Neuronal stem cell (in vitro differentiated cells): ENCODE data around the gene CD300H.

Source experiments
- DNase-seq: peaks from one replicate; pipeline ENCODE4 v3.0.0-alpha.2; 2013; ENCODE audit warnings: low spot score
- H2AFZ ChIP-seq: one replicate; pipeline ENCODE4 v1.6.1; 2013; ENCODE audit warnings: mild to moderate bottlenecking, low read length, inconsistent platforms
- H2AK5ac ChIP-seq: 2 replicates; pipeline ENCODE4 v1.6.1; 2013; ENCODE audit warnings: low read depth, mild to moderate bottlenecking, inconsistent platforms, low read length, moderate library complexity, mixed read lengths
- H2BK120ac ChIP-seq: 2 replicates; pipeline ENCODE4 v1.6.1; 2013; ENCODE audit warnings: low read depth, mild to moderate bottlenecking, inconsistent platforms, low read length, moderate library complexity, mixed read lengths
- H2BK12ac ChIP-seq: one replicate; pipeline ENCODE4 v1.6.1; 2013; ENCODE audit warnings: low read length, inconsistent platforms
- H2BK15ac ChIP-seq: 2 replicates; pipeline ENCODE4 v1.6.1; 2013; ENCODE audit warnings: mild to moderate bottlenecking, low read length, inconsistent platforms, mixed read lengths
- H2BK5ac ChIP-seq: one replicate; pipeline ENCODE4 v1.6.1; 2013; ENCODE audit warnings: inconsistent platforms, mild to moderate bottlenecking, low read length, moderate library complexity
- H3K14ac ChIP-seq: one replicate; pipeline ENCODE4 v1.6.1; 2013; ENCODE audit warnings: low read length, inconsistent platforms
- H3K18ac ChIP-seq: 2 replicates; pipeline ENCODE4 v1.6.1; 2013; ENCODE audit warnings: low read length, inconsistent platforms
- H3K23ac ChIP-seq: 2 replicates; pipeline ENCODE4 v1.6.1; 2013; ENCODE audit warnings: low read depth, mild to moderate bottlenecking, mixed read lengths, low read length, inconsistent platforms; ENCODE audit not compliant: poor library complexity
- H3K27ac ChIP-seq: replicated peaks from 3 replicates; pipeline ENCODE4 v1.5.1; 2013; ENCODE audit warnings: low read length, inconsistent platforms
- H3K27me3 ChIP-seq, 3 experiments: 2 replicates each; pipeline ENCODE4 v1.6.1; 2013; ENCODE audit warnings: low read length in 3 of 3, mild to moderate bottlenecking in 2 of 3, inconsistent platforms in 1 of 3, low read depth in 1 of 3, mixed read lengths in 1 of 3, moderate library complexity in 1 of 3; ENCODE audit not compliant: control insufficient read depth in 3 of 3, insufficient read depth in 3 of 3
- H3K36me3 ChIP-seq, 2 donors: replicated peaks in 1 of 2; 2 replicates each; pipeline ENCODE4 v1.6.1; 2013; ENCODE audit warnings: low read length in 2 of 2; ENCODE audit not compliant: control insufficient read depth in 2 of 2, insufficient read depth in 2 of 2
- H3K4ac ChIP-seq: 2 replicates; pipeline ENCODE4 v1.6.1; 2013; ENCODE audit warnings: inconsistent platforms, mild to moderate bottlenecking, low read length, moderate library complexity
- H3K4me1 ChIP-seq, 2 donors: 1 replicate in 1 of 2; 2 replicates in 1 of 2; pipeline ENCODE4 v1.6.1; 2013; ENCODE audit warnings: low read length in 2 of 2, low read depth in 1 of 2; ENCODE audit not compliant: control insufficient read depth in 2 of 2, insufficient read depth in 1 of 2
- H3K4me2 ChIP-seq: one replicate; pipeline ENCODE4 v1.6.1; 2013; ENCODE audit warnings: mild to moderate bottlenecking, low read length, inconsistent platforms; ENCODE audit not compliant: insufficient read depth, poor library complexity, severe bottlenecking
- H3K4me3 ChIP-seq, 2 donors: 2 replicates each; pipeline ENCODE4 v1.5.1; 2013; ENCODE audit warnings: low read length in 2 of 2, mild to moderate bottlenecking in 2 of 2, inconsistent platforms in 1 of 2, moderate library complexity in 1 of 2
- H3K79me1 ChIP-seq: one replicate; pipeline ENCODE4 v1.6.1; 2013; ENCODE audit warnings: low read depth, mild to moderate bottlenecking, inconsistent platforms, low read length, moderate library complexity
- H3K9ac ChIP-seq: one replicate; pipeline ENCODE4 v1.6.1; 2013; ENCODE audit warnings: mild to moderate bottlenecking, low read depth, low read length, inconsistent platforms; ENCODE audit not compliant: poor library complexity
- H3K9me3 ChIP-seq, 2 donors: replicated peaks in 1 of 2; 2 replicates each; pipeline versions ENCODE3 to v1.6.1; 2013; ENCODE audit warnings: low read length in 2 of 2, mild to moderate bottlenecking in 2 of 2, inconsistent platforms in 1 of 2, low read depth in 1 of 2, mixed read lengths in 1 of 2, moderate library complexity in 1 of 2; ENCODE audit not compliant: control insufficient read depth in 2 of 2, insufficient read depth in 1 of 2
- H4K8ac ChIP-seq: one replicate; pipeline ENCODE4 v1.6.1; 2013; ENCODE audit warnings: low read depth, mild to moderate bottlenecking, inconsistent platforms, low read length, moderate library complexity
- H4K91ac ChIP-seq: one replicate; pipeline ENCODE4 v1.6.1; 2013; ENCODE audit warnings: low read length, low read depth, mild to moderate bottlenecking, inconsistent platforms; ENCODE audit not compliant: poor library complexity
- WGBS, 2 donors: extraction: QIAGEN DNeasy Blood & Tissue Kit; methylation state at CpG; one replicate each; pipeline ENCODE4 v1.1.7; 2013; ENCODE audit warnings: missing lambda C conversion rate in 2 of 2, mixed read lengths in 1 of 2; ENCODE audit not compliant: insufficient read length in 2 of 2, insufficient replicate concordance in 1 of 2; ENCODE audit errors: extremely low coverage in 2 of 2; 5-methylcytosine and 5-hydroxymethylcytosine counted together

The CD300H gene

DNA sequence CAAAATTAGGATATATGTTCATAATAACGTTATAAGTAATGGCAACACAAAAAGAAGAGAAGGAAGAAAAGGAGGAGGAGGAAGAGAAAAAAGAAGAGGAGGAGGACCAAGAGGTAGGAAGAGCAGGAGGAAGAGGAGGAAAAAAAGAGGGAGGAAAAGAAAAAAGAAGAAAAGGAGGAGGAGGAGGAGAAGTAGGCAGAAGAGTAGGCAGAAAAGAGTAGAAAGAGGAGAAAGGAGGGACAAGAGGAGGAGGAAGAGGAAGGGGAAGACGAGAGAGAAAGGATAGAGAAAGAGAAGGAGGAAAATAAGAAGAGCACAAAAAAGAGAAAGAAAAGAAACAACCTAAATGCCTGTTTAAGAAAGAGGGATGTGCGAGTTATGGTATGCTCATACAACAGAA is 30.4 kb downstream of the CD300H start:
- H4K91ac ChIP-seq, result no peak overlapping the region
- no peak for DNase-seq
- no peak overlapping the region for H2AK5ac ChIP-seq
- H3K27me3 ChIP-seq, result peaks cover 0 to 20% (median 2%) of the 10 kb centered on the region in 3 experiments
- H3K9ac ChIP-seq, result no peak overlapping the region
- H3K9me3 ChIP-seq, result no peaks in the 10 kb centered on the region
- no peak overlapping the region for H3K18ac ChIP-seq
- H3K4ac ChIP-seq, result no peak overlapping the region
- H4K8ac ChIP-seq, result no peak overlapping the region
- no peak overlapping the region for H2BK5ac ChIP-seq
- no peak overlapping the region for H3K23ac ChIP-seq
- H2BK15ac ChIP-seq, result no peak overlapping the region
- no peaks in the 10 kb centered on the region for H3K79me1 ChIP-seq
- no peak overlapping the region for H3K14ac ChIP-seq
- no peaks in the 10 kb centered on the region for H3K4me1 ChIP-seq
- H3K4me2 ChIP-seq, result no peak overlapping the region
- H2BK12ac ChIP-seq, result no peak overlapping the region
- no peak overlapping the region for H2AFZ ChIP-seq
- H3K36me3 ChIP-seq, result no peaks in the 10 kb centered on the region
- WGBS, 2 donors, result no CpG with 5 or more reads among the region's 3 CpGs
- H3K4me3 ChIP-seq, result no peak overlapping the region
- H2BK120ac ChIP-seq, result no peak overlapping the region
- H3K27ac ChIP-seq, result no peak overlapping the region

- no peak for DNase-seq
- Histone ChIP-seq H4K8ac (no peak overlapping the region), H3K18ac (no peak overlapping the region), H3K4me3 (no peak overlapping the region), H3K9ac (no peak overlapping the region), H3K9me3 (no peaks in the 10 kb centered on the region), H2AK5ac (no peak overlapping the region), H3K27me3 (peaks cover 0 to 3% (median 0%) of the 10 kb centered on the region in 3 experiments), H3K14ac (no peak overlapping the region), H3K36me3 (no peaks in the 10 kb centered on the region), H2BK5ac (no peak overlapping the region), H3K79me1 (no peaks in the 10 kb centered on the region), H3K4me1 (no peaks in the 10 kb centered on the region), H3K4ac (no peak overlapping the region), H4K91ac (no peak overlapping the region), H2BK120ac (no peak overlapping the region), H2BK12ac (no peak overlapping the region), H3K27ac (no peak overlapping the region), H2BK15ac (no peak overlapping the region), H2AFZ (no peak overlapping the region), H3K4me2 (no peak overlapping the region), H3K23ac (no peak overlapping the region)
- WGBS, 2 donors, result no CpG with 5 or more reads among the region's 10 CpGs
These were observed 35.2 kb downstream of the CD300H start for GRCh38 chr17:74532115-74532514.

DNA sequence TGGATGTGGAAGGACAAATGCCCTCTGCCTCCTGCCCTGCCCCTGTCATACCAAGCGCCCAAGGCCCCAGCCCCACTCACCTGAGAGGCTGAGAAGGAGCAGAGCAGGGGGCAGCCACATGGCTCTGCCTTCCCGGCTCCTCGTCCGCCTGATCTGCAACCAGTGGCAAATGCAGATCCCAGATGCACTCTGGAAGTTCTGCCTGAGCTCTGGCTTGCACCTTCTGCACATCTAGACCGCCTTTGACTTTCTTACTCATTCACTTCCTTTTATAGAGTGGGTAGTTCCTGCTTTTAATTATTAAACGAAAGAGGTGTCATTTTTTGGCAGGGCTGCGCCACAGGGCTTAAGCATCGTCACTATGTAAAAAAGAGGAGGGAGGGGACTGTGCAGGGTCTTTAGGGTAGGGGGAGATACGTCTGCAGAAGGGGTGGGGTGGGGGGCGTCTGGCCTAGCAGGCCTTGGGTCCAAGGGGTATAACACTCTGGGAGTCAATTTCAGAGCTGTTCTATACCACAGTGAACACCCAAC is 36.0 kb downstream of the CD300H start, which contains the start of gene CD300LB:
Gene CD300LB, minus strand, starts transcription at position 245 of the 531 bp plus-strand sequence. Its CDS starts 125 bp downstream, at position 120.
- Histone ChIP-seq H3K9ac (no peak within 1 kb of the TSS), H4K91ac (no peak within 1 kb of the TSS), H3K4ac (no peak within 1 kb of the TSS), H3K4me3 (no peak within 1 kb of the TSS), H3K36me3 (no peaks in the 10 kb centered on the region), H3K9me3 (no peaks in the 10 kb centered on the region), H3K4me1 (no peaks in the 10 kb centered on the region), H3K4me2 (no peak within 1 kb of the TSS), H3K14ac (no peak within 1 kb of the TSS), H3K27ac (no peak within 1 kb of the TSS), H3K23ac (no peak within 1 kb of the TSS), H3K27me3 (peaks cover 0 to 2% (median 0%) of the 10 kb centered on the region in 3 experiments), H3K79me1 (no peaks in the 10 kb centered on the region), H2BK15ac (no peak within 1 kb of the TSS), H2BK5ac (no peak within 1 kb of the TSS), H2BK12ac (no peak within 1 kb of the TSS), H2AFZ (no peak within 1 kb of the TSS), H4K8ac (no peak within 1 kb of the TSS), H2BK120ac (no peak within 1 kb of the TSS), H3K18ac (no peak within 1 kb of the TSS), H2AK5ac (no peak within 1 kb of the TSS)
- DNase-seq, result no peak
- WGBS, 2 donors, result no CpG with 5 or more reads among the region's 10 CpGs

DNA sequence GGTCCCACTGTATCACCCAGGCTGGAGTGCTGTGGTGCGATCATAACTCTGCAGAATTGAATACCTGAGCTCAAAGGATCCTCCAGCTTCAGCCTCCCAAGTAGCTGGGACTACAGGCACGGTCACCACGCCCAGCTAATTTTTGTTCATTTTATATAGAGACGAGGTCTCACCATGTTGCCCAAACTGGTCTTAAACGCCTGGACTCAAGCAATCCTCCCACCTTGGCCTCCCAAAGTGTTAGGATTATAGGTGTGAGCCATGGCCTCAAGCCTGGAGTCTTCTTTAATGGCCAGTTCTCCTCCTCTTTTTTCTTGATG is 36.5 kb downstream of the CD300H start:
- H3K79me1 ChIP-seq, result no peaks in the 10 kb centered on the region
- H4K8ac ChIP-seq, result no peak overlapping the region
- no peaks in the 10 kb centered on the region for H3K4me1 ChIP-seq
- no peak overlapping the region for H3K9ac ChIP-seq
- no peak overlapping the region for H3K18ac ChIP-seq
- H2AK5ac ChIP-seq, result no peak overlapping the region
- no peak overlapping the region for H3K27ac ChIP-seq
- H2BK12ac ChIP-seq, result no peak overlapping the region
- peaks cover 0 to 2% (median 0%) of the 10 kb centered on the region in 3 experiments for H3K27me3 ChIP-seq
- H3K4ac ChIP-seq, result no peak overlapping the region
- H4K91ac ChIP-seq, result no peak overlapping the region
- H3K14ac ChIP-seq, result no peak overlapping the region
- H3K4me3 ChIP-seq, result no peak overlapping the region
- H3K9me3 ChIP-seq, result no peaks in the 10 kb centered on the region
- no peaks in the 10 kb centered on the region for H3K36me3 ChIP-seq
- H2BK5ac ChIP-seq, result no peak overlapping the region
- H2BK120ac ChIP-seq, result no peak overlapping the region
- WGBS, 2 donors, result no CpG with 5 or more reads among the region's 5 CpGs
- H3K23ac ChIP-seq, result no peak overlapping the region
- no peak overlapping the region for H3K4me2 ChIP-seq
- H2AFZ ChIP-seq, result no peak overlapping the region
- DNase-seq, result no peak
- H2BK15ac ChIP-seq, result no peak overlapping the region
